Measurements from ENCODE around the gene TNN.

DNA sequence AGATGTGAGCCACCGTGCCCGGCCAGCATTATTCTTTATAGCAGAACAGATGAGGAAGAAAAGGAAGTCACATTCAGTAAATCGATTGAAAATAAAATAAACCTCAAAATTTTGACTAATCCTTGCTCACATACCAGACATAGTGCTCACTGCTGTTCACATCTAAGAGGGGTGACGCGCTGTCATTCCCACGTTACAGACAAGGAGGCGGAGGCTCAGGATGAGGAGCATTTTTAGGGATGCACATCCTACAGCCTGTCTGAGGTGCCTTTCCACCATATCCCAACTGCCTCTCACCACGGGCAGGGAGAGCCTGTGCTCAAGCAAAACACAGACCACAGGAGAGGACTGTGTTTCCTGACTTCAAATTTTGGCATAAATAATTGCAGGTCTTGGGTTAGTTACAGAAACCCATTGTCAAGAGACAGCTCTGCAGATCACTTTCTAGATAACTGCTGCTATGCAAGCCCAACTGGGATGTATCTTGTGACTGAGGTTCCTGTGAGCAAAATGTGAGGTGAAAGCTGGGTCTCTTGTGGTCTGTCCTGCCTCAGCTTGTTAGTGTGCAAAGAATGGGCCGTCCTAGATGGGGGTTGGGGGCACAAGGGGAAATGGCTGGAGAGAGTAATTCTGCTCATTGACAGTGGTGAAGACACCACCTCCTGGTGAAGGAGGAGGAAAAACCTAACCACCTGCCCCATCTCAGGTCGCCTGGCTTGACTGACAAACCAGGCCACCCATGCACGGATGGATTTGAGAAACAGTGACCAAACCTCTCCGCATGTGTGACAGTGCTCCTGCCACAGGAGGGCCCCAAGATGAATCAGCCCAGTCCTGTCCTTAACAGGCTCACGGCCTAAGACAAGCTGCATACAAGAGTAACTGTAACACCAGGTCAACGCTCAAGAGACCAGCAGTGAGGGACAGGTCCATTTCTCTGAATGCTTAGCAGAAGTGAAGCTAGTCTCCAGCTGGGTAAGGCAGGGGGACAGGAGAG, 8.2 kb downstream of the TNN start:
- TF ChIP-seq EP300 (IDR thresholded peaks at IDR 0.05; ENCODE audit: borderline replicate concordance in 1 of 2, control insufficient read depth in 1 of 2, low read depth in 2 of 2, low read length in 2 of 2) (no peak), NR2F1 (conservative IDR thresholded peaks at IDR 0.05) (no peak)

Measured in GM12878 (cell line).